SK-N-SH (cell line): ENCODE results near the gene CREB3L1.

Source experiments
- CTCF ChIP-seq: fragments of 200-600 bp; sonication (generic); IDR thresholded peaks from 2 replicates; pipeline ENCODE4 v1.6.1; 2017; ENCODE audit warnings: antibody characterized with exemption, mild to moderate bottlenecking, moderate library complexity
- POLR2AphosphoS5 ChIP-seq: IDR thresholded peaks from 2 replicates; pipeline ENCODE4 v1.6.1; 2012; ENCODE audit warnings: low read depth, low read length
- SIN3A ChIP-seq: IDR thresholded peaks from 2 replicates; pipeline ENCODE4 v1.6.1; 2012; ENCODE audit warnings: low read depth, mild to moderate bottlenecking, low read length, moderate library complexity, borderline replicate concordance

- TF ChIP-seq CTCF = peak; percentile 77
- TF ChIP-seq SIN3A = no peak
- TF ChIP-seq POLR2AphosphoS5 = no peak
Measured at GRCh38 chr11:46296528-46297448, 19.3 kb downstream of the CREB3L1 start.
